Smooth muscle cell of the brain vasculature (primary cell): Measurements from ENCODE around the gene SEPSECS.

Experiments used
- DNase-seq: peaks from one replicate; pipeline ENCODE4 v3.0.0-alpha.2; 2012; ENCODE audit warnings: low read depth, low spot score

SEPSECS gene

DNA sequence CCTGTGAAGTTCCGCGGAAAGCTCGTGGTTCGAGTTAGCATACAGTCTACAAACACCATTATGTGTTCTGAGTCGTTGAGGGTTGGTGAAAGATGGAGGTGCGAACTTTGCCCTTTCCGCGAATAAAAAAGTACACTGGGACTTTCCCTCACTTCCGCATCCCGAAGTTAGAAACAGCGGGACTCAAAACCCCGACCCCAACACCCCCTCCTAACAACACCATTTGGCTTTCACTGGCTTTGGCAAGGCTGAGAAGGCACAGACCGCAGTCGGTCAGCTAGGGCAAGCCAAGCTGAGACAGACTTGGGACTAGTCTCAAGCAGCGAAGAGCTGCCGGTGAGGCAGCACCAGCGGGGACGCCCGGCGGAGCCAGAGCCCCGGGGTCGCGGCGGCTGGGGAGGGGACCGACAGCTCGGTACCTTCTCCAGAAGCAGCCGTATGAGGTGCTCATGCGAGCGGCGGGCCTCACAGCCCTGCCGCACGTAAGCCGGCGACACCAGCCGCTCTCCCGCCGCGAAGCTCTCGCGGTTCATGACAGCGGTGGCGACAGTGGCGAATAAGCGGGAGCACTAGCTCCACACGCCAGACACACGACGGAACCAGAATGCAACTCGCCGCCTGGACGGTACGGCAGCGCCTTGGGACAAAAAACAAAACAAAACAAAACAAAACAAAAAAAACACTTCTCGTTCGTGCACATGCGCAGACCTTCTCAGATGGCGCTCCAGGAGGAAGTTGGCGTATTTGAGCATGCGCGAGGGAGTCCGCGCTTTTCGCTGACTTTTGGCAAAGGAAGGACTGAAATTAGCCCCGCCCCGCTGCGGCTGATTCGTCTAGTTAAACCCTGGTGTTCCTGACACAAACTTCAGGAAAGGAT is at the start of gene SEPSECS:
Gene SEPSECS (minus strand): TSS at position 613 of the 877 bp plus-strand sequence. CDS start 80 bp downstream, at position 533.
- peak; percentile 96 for DNase-seq

GRCh38 chr4:25209702-25210101 is 49.5 kb upstream of the SEPSECS start:
- DNase-seq: no peak

GRCh38 chr4:25207997-25208396 is 47.7 kb upstream of the SEPSECS start:
- DNase-seq: no peak

GRCh38 chr4:25198713-25199112 is 38.5 kb upstream of the SEPSECS start:
- DNase-seq: no peak

DNA sequence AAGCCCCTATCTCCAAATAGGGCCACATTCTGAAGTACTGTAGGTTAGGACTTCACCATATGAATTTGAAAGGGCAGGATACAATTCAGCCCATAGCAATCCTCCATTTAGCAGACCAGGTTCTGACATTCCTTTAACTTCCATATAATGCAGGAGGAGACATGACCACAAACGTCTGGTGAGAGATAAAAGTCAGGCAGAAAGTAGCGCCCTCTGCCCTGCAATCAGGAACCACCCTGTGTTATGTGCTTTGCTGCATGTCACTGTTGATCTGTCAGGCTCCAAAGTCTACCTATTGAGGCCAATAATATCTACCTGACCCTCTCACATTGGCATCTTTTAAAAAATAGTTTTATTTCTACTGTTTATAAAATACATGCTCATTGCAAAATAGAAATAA is 30.2 kb upstream of the SEPSECS start:
- no peak for DNase-seq

GRCh38 chr4:25184056-25184455 is 23.8 kb upstream of the SEPSECS start:
- no peak for DNase-seq

GRCh38 chr4:25182937-25183336 is 22.7 kb upstream of the SEPSECS start:
- DNase-seq: no peak

DNA sequence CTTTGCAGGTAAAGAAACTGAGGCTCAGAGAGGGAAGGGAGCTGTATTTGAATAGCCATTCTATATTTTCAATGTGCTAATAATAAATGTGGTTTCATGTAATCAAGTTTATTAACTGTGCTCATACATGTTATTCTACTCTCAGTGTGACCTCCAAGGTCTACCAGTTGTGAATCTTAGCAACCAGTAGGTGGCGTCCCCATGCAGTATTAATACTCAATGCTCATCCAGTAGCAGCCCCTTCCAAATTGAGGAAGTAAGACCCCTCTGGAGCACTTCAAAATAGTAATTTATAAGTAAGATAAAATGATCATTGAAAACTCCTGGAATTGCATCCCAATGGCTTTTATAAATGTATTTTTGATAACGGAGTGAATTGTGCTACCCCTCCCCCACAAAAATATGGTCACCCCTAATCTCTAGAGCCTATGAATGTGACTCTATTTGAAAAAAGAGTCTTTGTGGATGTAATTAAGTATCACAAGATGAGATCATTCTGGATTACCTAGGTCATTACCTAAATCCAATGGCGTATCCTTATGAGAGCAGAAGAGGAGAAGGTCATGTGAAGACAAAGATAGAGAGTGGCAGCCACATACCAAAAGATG is 20.4 kb upstream of the SEPSECS start:
- no peak for DNase-seq

DNA sequence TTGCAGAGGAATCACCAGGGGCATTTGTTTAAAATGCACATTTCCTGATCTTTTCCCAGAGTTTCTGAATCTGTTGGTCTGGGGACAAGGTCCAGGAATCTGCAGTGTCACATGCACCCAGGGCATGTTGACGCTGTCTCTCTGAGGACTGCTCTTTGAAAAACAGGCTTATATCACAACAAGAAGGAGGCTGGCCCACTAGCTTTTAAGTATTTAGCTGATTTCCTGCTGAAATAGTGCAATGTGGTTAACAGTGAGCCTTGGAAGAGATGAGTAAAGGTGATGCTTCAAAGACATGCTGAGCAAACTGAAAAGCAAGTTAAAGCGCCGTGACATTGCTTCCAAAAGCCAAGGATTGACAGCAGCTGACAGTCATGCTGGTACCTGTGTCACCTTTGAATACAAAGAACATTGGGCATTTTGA is 18.6 kb upstream of the SEPSECS start:
- no peak for DNase-seq

DNA sequence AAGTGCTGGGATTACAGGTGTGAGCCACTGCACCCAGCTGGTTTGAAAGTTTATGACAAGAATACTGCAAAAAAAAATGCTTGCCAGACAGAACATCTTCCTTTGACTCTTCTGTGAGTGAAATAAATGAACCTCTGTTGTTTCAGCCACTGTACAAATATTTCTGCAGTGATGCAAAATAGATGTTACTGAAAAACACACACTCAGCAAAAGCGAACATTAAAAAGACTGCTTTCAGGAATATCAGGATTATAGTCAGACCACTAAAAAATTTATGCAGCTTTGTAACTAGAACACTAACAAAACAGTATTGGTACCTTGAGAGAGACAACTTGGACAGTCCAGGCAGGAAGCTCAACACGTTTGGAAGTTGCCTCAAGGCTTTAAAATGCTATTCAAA is 16.9 kb upstream of the SEPSECS start:
- no peak for DNase-seq

GRCh38 chr4:25174674-25175073 is 14.4 kb upstream of the SEPSECS start:
- no peak for DNase-seq

DNA sequence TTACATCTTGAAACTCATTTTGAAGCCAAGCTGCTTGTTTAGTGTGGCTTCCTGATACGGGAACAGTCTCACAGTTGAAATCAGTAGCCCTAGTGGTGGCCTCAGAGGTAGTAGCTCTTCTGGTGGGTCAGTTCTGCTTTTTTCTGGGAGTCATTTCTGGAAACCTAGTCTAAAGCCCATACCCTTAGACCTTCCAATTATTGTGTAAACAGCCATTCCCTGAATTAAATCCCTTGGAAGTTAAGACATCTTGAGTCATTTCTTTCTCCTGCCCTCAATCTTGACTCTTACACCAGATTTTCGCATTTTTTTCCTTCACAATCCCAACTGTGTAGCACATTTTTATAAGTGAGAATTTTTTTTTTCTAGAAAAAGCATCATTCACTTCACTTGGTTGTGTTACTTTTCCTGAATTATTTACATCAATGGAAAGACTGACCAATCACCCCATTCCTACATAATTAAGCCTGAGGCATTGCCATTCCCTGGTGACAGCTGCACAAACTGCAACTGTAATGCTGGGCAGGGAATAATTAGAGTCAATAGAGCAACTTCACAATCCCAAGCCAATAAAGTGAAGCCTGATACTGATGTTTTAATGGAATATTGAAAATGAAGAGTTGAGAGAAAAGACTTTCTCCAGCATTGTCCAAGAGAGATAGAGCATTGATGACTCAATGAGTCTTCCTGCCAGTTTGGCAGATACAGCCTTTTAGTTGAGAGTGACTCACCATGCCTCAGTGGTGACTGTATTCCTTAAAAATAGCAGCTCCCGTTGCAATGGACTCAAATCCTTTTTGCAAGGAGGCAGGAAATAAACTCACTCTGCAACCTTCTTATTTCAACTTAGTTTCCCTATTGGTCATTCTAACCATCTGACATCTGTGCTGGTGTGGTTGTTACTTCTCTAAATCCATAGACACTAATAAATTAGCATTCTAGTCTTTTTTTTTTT is 13.0 kb upstream of the SEPSECS start:
- DNase-seq: peak; percentile 81

DNA sequence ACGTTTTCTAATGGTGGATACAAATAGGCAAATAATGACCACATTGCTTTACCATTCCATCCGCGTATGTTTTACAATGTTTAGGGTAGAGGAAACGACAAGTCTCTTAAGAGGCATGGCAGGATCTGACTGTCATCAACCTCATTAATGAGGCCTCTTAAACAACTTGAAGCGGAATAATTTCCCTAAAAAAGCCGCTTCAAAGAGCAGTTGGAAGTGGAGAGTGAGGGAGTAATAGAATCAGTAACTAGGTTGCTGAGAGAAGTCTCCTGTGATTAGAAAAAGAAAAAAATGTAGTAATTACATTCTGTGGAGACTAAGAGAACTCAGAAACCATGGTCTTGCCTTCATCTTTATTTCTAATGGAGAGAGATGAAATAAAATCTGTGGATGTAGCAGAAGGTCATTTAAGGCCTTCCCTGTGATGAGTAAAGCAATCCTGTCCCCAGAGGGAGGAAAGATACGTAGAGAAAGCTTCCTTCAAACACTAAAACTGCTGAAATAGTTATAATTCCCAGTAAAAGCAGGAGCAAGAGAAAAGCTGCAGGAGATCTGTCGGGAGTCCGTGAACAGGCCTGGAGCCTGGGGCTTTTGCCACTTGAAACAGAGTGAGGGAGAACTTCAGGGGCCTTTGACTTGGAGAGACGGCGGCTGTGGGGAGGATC is 11.1 kb upstream of the SEPSECS start:
- DNase-seq: no peak

GRCh38 chr4:25169446-25169845 is 9.2 kb upstream of the SEPSECS start:
- no peak for DNase-seq

DNA sequence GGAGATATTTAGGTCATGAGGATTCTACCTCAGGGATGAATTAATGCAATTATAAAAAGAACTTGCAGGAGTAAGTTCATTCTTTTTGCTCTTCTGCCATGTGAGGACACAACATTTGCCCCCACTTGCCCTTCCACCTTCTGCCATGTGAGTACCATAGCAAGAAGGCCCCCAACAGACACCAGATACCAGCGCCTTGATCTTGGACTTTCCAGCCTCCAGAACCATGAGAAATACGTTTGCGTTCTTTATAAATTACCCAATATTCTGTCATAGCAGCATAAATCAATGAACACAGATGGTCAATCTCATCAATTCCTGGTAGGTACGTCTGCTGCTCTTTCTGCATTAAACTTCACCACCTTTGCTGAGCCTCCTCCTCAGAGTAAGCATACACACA is 5.7 kb upstream of the SEPSECS start:
- no peak for DNase-seq

DNA sequence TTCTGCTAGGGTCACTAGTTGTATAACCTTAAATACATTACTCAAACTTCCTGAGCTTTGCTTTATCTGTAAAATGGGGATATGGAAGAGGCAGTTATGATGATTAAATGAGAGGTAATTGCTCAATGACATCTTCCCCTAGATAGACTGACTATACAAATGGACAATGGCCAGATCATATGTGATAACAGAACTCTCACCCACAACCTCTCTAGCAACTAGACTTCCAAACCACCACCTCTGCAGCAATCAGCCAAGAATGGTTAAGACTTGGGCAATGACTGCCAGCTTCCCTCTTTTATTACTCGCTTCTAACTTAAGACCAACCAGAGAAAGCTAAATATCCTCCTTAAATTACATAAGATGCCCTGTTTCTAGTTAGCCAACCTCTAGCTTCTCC is 2.9 kb upstream of the SEPSECS start:
- no peak for DNase-seq

DNA sequence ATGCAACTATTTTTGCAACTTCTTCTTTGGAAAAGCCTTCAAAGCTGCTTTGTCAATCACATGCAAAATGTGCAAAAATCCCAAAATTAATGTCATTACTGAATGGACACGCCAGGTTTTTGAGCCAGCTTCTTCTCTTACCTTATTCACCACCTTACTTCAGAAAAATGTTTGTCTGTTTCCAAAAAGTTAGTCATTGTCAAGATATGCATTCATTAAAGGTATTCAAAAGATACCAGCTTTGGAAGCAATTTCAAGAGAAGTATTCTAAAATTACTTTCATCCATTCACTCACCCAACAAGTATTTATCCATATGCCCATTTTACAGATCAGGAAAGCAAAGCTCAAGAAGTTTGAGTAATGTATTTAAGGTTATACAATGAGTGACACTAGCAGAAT is 2.3 kb upstream of the SEPSECS start:
- DNase-seq: no peak

- no peak for DNase-seq
Measured at GRCh38 chr4:25161593-25161950, 1.3 kb upstream of the SEPSECS start.

- DNase-seq: no peak
Measured at GRCh38 chr4:25160714-25161592, 704 bp upstream of the SEPSECS start.

- DNase-seq: no peak
Measured at GRCh38 chr4:25158817-25159216, 1.4 kb downstream of the SEPSECS start.

DNA sequence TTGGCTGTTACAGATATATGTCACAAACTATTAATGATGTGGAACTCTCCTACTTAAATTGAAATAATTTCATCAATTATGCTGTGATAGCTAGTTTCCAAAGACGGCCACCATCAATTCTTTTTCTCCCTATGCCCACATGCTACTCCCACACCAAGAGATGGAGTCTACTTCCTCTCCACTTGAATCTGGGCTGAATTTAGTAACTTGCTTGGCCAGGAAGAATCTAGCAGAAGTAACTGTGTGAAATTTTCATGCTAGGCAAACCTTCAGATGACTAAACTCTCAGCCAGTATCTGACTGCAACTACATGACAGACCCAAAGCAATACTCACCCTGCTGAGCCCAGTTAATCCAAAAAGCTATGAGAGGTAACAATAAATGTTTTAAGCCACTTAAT is 3.2 kb downstream of the SEPSECS start:
- DNase-seq: no peak
